HG02973 (cell line): ENCODE data around the gene GGT5.
"Not testable (repeated sequence)": the region's sequence is repeated elsewhere in the genome, so short reads cannot be mapped to it uniquely, and the experiment has no call there.

Experiments used
- ATAC-seq: cut with Tn5 transposase; IDR thresholded peaks from one replicate; pipeline ENCODE4 v1.9.1; 2021; ENCODE audit warnings: moderate library complexity; ENCODE audit not compliant: unreplicated experiment

Gene GGT5

GRCh38 chr22:24206460-24207263 lies 38.2 kb downstream of the GGT5 start:
- not testable (repeated sequence) for ATAC-seq

- no peak for ATAC-seq
These were observed 39.3 kb downstream of the GGT5 start for GRCh38 chr22:24205438-24206195.

- not testable (repeated sequence) for ATAC-seq
These were observed 41.0 kb downstream of the GGT5 start for GRCh38 chr22:24203856-24204255.

- ATAC-seq: no peak
These were observed 42.9 kb downstream of the GGT5 start for GRCh38 chr22:24201681-24202614.

- no peak for ATAC-seq
These were observed 44.2 kb downstream of the GGT5 start for GRCh38 chr22:24200619-24201212.

- ATAC-seq: no peak
These were observed 46.2 kb downstream of the GGT5 start for GRCh38 chr22:24198682-24199052.

- no peak for ATAC-seq
These were observed 53.0 kb downstream of the GGT5 start for GRCh38 chr22:24191893-24192292.

GRCh38 chr22:24191381-24191841 lies 53.5 kb downstream of the GGT5 start:
- ATAC-seq: no peak

- ATAC-seq: no peak
These were observed 54.2 kb downstream of the GGT5 start for GRCh38 chr22:24190596-24191208.

- ATAC-seq: no peak
These were observed 54.7 kb downstream of the GGT5 start for GRCh38 chr22:24190159-24190540.

- ATAC-seq: no peak
These were observed 55.4 kb downstream of the GGT5 start for GRCh38 chr22:24189249-24190158.

GRCh38 chr22:24188705-24189248 lies 56.1 kb downstream of the GGT5 start:
- no peak for ATAC-seq

- no peak for ATAC-seq
These were observed 56.9 kb downstream of the GGT5 start for GRCh38 chr22:24187731-24188644.

- ATAC-seq: no peak
These were observed 57.8 kb downstream of the GGT5 start for GRCh38 chr22:24186892-24187670.

- no peak for ATAC-seq
These were observed 58.5 kb downstream of the GGT5 start for GRCh38 chr22:24186352-24186740.

- no peak for ATAC-seq
These were observed 59.2 kb downstream of the GGT5 start for GRCh38 chr22:24185501-24186351.
